ENCODE results near the gene ADAMTSL1. TPM values are rescaled to one million over a fixed set of nuclear protein-coding genes. Genes with fewer than 3 reads are reported as not detected.

Gene ADAMTSL1
- total RNA-seq, 1 experiment from 2014 or later: not detected

DNA sequence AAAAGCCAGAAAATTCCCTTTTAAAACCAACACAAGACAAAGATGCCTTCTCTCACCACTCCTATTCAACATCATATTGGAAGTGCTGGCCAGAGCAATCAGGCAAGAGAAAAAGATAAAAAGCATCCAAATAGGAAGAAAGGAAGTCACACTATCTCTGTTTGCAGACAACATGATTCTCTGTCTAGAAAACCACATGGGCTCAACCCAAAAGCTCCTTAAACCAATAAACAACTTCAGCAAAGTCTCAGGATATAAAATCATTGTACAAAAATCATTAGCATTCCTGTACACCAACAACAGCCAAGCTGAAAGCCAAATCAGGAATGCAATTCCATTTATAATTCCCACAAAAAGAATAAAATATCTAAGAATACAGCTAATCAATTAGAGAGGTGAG, 112.0 kb downstream of the ADAMTSL1 start:
- in situ Hi-C loops (cut with HindIII; ENCODE audit: low pct_unique_long_range_greater_than_20kb, low sequenced_read_pairs): no loop called here
- no peak for DNase-seq (ENCODE audit: low read depth)

DNA sequence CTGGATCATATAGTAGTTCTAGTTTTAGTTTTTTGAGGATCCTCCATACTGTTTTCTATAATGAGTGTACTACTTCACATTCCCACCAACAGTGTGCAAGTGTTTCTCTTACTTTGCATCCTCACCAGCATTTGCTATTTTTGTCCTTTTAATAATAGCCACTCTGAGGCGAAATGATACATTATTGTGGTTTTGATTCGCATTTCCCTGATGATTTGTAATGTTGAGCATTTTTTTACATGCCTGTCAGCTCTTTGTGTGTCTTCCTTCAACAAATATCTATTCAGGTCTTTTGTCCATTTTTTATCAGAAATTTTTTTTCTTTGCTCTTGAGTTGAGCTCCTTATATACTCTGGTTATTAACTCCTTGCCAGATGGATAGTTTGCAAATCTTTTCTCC, 114.0 kb downstream of the ADAMTSL1 start:
- DNase-seq (ENCODE audit: low read depth): no peak
- in situ Hi-C loops (cut with HindIII; ENCODE audit: low pct_unique_long_range_greater_than_20kb, low sequenced_read_pairs): no loop called here

GRCh38 chr9:18591261-18591660, 117.3 kb downstream of the ADAMTSL1 start:
- DNase-seq (ENCODE audit: low read depth): no peak
- in situ Hi-C loops (cut with HindIII; ENCODE audit: low pct_unique_long_range_greater_than_20kb, low sequenced_read_pairs): no loop called here

- DNase-seq (ENCODE audit: low read depth): no peak
- in situ Hi-C loops (cut with HindIII; ENCODE audit: low pct_unique_long_range_greater_than_20kb, low sequenced_read_pairs): no loop called here
These were observed 120.9 kb downstream of the ADAMTSL1 start for GRCh38 chr9:18594837-18595236.

- in situ Hi-C loops (cut with HindIII; ENCODE audit: low pct_unique_long_range_greater_than_20kb, low sequenced_read_pairs): no loop called here
These were observed 121.6 kb downstream of the ADAMTSL1 start for GRCh38 chr9:18595597-18595996.

DNA sequence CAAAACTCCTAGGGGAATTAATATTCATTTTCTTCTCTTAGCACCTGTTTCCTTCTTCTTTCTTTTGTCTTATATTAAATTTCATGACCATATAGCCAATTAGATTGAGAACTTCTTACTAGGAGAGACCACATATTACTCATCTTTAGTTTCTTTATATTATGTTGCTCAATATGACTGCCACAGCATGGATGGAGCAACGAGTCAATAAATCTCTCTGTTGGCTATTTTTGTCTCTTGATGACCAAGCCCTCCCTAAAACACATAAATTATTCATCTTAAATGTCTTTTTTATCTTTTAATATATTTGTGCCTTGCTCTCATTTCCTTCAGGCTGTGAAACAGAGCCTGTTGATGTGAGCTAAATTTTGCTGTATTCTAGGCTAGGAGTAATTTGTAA, 123.0 kb downstream of the ADAMTSL1 start:
- in situ Hi-C loops (cut with HindIII; ENCODE audit: low pct_unique_long_range_greater_than_20kb, low sequenced_read_pairs): no loop called here
- DNase-seq (ENCODE audit: low read depth): no peak

More at GRCh38 chr9:18595597-18595996, 121.6 kb downstream of the ADAMTSL1 start:
- no peak for DNase-seq (ENCODE audit: low read depth)

- in situ Hi-C loops (cut with HindIII; ENCODE audit: low pct_unique_long_range_greater_than_20kb, low sequenced_read_pairs): no loop called here
- DNase-seq (ENCODE audit: low read depth): no peak
These were observed 125.0 kb downstream of the ADAMTSL1 start for GRCh38 chr9:18598969-18599368.

- in situ Hi-C loops (cut with HindIII; ENCODE audit: low pct_unique_long_range_greater_than_20kb, low sequenced_read_pairs): no loop called here
- DNase-seq (ENCODE audit: low read depth): no peak
These were observed 127.1 kb downstream of the ADAMTSL1 start for GRCh38 chr9:18601026-18601425.

DNA sequence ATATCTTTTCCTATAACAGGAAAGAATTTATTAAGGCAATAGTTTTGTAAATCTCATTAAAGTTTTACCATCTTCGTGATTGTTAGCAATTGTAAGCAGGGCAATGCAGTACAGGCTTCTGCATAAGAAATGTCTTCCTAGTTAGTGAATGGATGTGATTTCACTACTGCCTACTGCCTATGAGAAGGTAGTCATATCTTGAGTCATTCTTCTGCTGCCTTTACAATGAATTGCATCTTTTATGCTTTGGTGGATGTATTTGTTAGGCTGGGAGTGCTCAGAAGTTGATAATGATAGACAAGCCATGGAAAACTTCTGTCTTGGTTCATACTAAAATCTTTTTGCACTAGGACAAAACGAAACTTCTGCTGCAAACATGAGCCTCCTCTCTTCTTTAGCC, 128.0 kb downstream of the ADAMTSL1 start:
- in situ Hi-C loops (cut with HindIII; ENCODE audit: low pct_unique_long_range_greater_than_20kb, low sequenced_read_pairs): no loop called here
- no peak for DNase-seq (ENCODE audit: low read depth)

GRCh38 chr9:18604767-18605730, 131.1 kb downstream of the ADAMTSL1 start:
- in situ Hi-C loops (cut with HindIII; ENCODE audit: low pct_unique_long_range_greater_than_20kb, low sequenced_read_pairs): no loop called here
- DNase-seq (ENCODE audit: low read depth): no peak

- in situ Hi-C loops (cut with HindIII; ENCODE audit: low pct_unique_long_range_greater_than_20kb, low sequenced_read_pairs): no loop called here
- DNase-seq (ENCODE audit: low read depth): no peak
These were observed 131.8 kb downstream of the ADAMTSL1 start for GRCh38 chr9:18605766-18606180.

- in situ Hi-C loops (cut with HindIII; ENCODE audit: low pct_unique_long_range_greater_than_20kb, low sequenced_read_pairs): no loop called here
- DNase-seq (ENCODE audit: low read depth): no peak
These were observed 132.3 kb downstream of the ADAMTSL1 start for GRCh38 chr9:18606281-18606680.

GRCh38 chr9:18606846-18607245, 132.9 kb downstream of the ADAMTSL1 start:
- DNase-seq (ENCODE audit: low read depth): no peak
- in situ Hi-C loops (cut with HindIII; ENCODE audit: low pct_unique_long_range_greater_than_20kb, low sequenced_read_pairs): no loop called here

DNA sequence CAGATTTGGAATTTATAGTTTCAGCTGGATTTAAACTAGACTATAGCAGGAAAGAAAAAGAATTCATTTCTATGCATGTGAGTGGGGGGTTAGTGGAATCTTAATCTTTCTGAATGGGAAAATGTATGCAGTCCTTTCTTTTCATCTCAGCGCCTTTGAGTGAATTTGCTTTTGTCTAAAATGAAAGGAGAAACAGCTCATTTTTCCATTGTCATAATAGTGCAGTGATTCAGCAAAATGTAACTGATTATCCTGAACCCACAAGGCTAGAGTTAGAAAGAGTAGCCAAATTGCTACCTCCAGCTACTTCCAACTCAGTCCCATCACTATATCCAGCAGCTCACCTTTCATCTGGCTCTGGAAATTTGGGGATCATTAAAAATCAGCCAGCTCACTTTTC, 134.4 kb downstream of the ADAMTSL1 start:
- no peak for DNase-seq (ENCODE audit: low read depth)
- in situ Hi-C loops (cut with HindIII; ENCODE audit: low pct_unique_long_range_greater_than_20kb, low sequenced_read_pairs): no loop called here

GRCh38 chr9:18610956-18611355, 137.0 kb downstream of the ADAMTSL1 start:
- in situ Hi-C loops (cut with HindIII; ENCODE audit: low pct_unique_long_range_greater_than_20kb, low sequenced_read_pairs): no loop called here
- no peak for DNase-seq (ENCODE audit: low read depth)

DNA sequence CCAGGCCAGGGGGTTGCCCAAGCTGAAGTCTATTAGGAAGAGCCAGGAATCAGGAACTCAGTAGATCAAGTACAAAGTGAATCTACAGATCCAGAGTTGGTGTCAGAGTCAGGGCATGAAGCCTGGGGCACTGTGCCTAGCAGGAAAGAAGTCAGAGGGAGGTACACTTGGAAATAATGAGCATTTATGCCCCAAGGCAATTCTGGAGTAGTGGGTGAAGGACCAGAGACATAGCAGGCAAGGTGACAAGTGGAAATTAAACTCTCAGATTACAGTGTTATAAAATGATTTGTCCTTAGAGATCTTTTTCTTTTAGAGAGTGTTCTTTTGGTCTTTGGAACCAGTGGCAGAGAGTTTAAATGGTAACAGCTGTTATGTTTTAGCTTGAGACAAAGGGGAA, 138.0 kb downstream of the ADAMTSL1 start:
- no peak for DNase-seq (ENCODE audit: low read depth)
- in situ Hi-C loops (cut with HindIII; ENCODE audit: low pct_unique_long_range_greater_than_20kb, low sequenced_read_pairs): no loop called here

DNA sequence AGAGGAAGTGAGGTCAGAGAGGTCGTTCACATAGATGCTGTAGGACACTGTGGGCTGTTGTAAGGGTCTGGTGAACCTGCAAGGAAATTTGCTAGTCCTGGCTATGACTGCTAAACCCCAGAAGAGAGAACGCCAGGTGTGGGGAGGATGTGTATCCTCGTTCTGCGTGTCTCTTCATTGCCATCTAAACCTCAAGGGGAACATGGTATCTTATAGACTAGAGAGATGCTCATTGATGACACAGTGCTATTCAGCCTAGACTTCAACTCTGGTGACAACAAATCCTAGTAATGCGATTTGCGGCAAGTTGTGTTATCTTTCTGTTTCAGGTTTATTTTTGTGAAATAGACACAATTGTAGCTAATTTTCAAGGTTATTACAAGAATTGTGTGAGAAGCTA, 140.2 kb downstream of the ADAMTSL1 start:
- in situ Hi-C loops (cut with HindIII; ENCODE audit: low pct_unique_long_range_greater_than_20kb, low sequenced_read_pairs): no loop called here
- no peak for DNase-seq (ENCODE audit: low read depth)

DNA sequence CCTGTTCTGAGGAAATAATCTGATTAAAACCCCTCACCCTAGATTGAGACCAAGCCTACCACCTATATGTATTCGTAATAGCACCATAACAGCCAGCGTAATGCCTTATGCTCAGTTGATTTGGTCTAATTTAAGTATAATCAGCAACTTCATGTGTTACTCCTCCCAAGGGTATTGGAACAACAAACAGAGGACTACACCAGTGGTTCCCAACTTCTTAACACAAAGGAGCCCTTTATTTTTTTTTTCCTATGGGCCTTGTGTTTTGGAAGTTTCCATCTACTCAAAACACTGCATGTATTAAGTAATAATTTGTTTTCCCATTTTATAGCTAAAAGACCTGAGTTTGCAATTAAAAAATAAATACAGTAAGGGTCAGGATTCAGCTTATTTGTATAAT, 140.7 kb downstream of the ADAMTSL1 start:
- in situ Hi-C loops (cut with HindIII; ENCODE audit: low pct_unique_long_range_greater_than_20kb, low sequenced_read_pairs): no loop called here

GRCh38 chr9:18616976-18617375, 143.0 kb downstream of the ADAMTSL1 start:
- no peak for DNase-seq (ENCODE audit: low read depth)
- in situ Hi-C loops (cut with HindIII; ENCODE audit: low pct_unique_long_range_greater_than_20kb, low sequenced_read_pairs): no loop called here

More for the DNA sequence above, 140.7 kb downstream of the ADAMTSL1 start:
- no peak for DNase-seq (ENCODE audit: low read depth)

GRCh38 chr9:18617759-18618158, 143.8 kb downstream of the ADAMTSL1 start:
- in situ Hi-C loops (cut with HindIII; ENCODE audit: low pct_unique_long_range_greater_than_20kb, low sequenced_read_pairs): no loop called here
- DNase-seq (ENCODE audit: low read depth): no peak

All from Caki2 (cell line).